Epithelial cell of esophagus (primary cell): ENCODE measurements around the gene SCO2.
A peak's percentile ranks its signal among the peaks of the same experiment; 100 is the strongest.

Experiments used
- DNase-seq: peaks from one replicate; pipeline ENCODE4 v3.0.0; 2010; ENCODE audit warnings: low read depth
- H3K4me3 ChIP-seq: 2 replicates; pipeline ENCODE4 v1.5.1; 2011; ENCODE audit warnings: mild to moderate bottlenecking, low read length, control low read depth
- CTCF ChIP-seq: IDR thresholded peaks from 2 replicates; pipeline ENCODE4 v1.5.1; 2011; ENCODE audit warnings: low read depth, mild to moderate bottlenecking, low read length, control low read depth, inconsistent platforms; ENCODE audit not compliant: insufficient read depth; ENCODE audit errors: missing control alignments

The SCO2 gene

GRCh38 chr22:50507421-50507990 is 17.9 kb downstream of the SCO2 start, which contains the start of gene LMF2:
LMF2 (minus strand) TSS chr22:50507702; CDS start chr22:50507675, 27 bp downstream.
- no peak for TF ChIP-seq CTCF
- peak within 1 kb of the TSS; percentile 90 for H3K4me3 ChIP-seq
- peak; percentile 87 for DNase-seq

- no peak for DNase-seq
- H3K4me3 ChIP-seq = peak overlapping the region; percentile 90
- TF ChIP-seq CTCF = no peak
Measured at GRCh38 chr22:50506611-50507420, 18.6 kb downstream of the SCO2 start.

GRCh38 chr22:50505776-50506610 is 19.4 kb downstream of the SCO2 start:
- H3K4me3 ChIP-seq = peak overlapping the region; percentile 90
- no peak for TF ChIP-seq CTCF
- DNase-seq = no peak

GRCh38 chr22:50505276-50505775 is 20.1 kb downstream of the SCO2 start:
- no peak for DNase-seq
- H3K4me3 ChIP-seq = no peak overlapping the region
- no peak for TF ChIP-seq CTCF

GRCh38 chr22:50504369-50505211 is 20.8 kb downstream of the SCO2 start:
- peak; percentile 80 for DNase-seq
- TF ChIP-seq CTCF = no peak
- H3K4me3 ChIP-seq = no peak overlapping the region
